Endothelial cell (in vitro differentiated cells): ENCODE measurements around the gene SPACA9. TPM values are rescaled to one million over a fixed set of nuclear protein-coding genes. Genes with fewer than 3 reads are reported as not detected.

Source experiments
- DNase-seq: peaks from one replicate; pipeline ENCODE4 v3.0.0; 2021; ENCODE audit warnings: low spot score
- H3K27ac Mint-ChIP-seq: one replicate; pipeline ENCODE4 v1.8.0; 2021; ENCODE audit warnings: mixed read lengths, inconsistent platforms; ENCODE audit not compliant: unreplicated experiment
- H3K27me3 Mint-ChIP-seq: one replicate; pipeline ENCODE4 v1.8.0; 2021; ENCODE audit warnings: mild to moderate bottlenecking, moderate library complexity, mixed read lengths, inconsistent platforms; ENCODE audit not compliant: unreplicated experiment
- H3K36me3 Mint-ChIP-seq: one replicate; pipeline ENCODE4 v1.8.0; 2021; ENCODE audit warnings: mild to moderate bottlenecking, low read depth, mixed read lengths, inconsistent platforms; ENCODE audit not compliant: unreplicated experiment
- H3K4me1 Mint-ChIP-seq: one replicate; pipeline ENCODE4 v1.8.0; 2021; ENCODE audit warnings: mild to moderate bottlenecking, mixed read lengths, inconsistent platforms; ENCODE audit not compliant: unreplicated experiment
- H3K4me3 Mint-ChIP-seq: one replicate; pipeline ENCODE4 v1.8.0; 2021; ENCODE audit warnings: mild to moderate bottlenecking, mixed read lengths, inconsistent platforms; ENCODE audit not compliant: unreplicated experiment
- H3K9me3 Mint-ChIP-seq: one replicate; pipeline ENCODE4 v1.8.0; 2021; ENCODE audit warnings: mixed read lengths, inconsistent platforms; ENCODE audit not compliant: unreplicated experiment
- CTCF ChIP-seq: fragments of 200-600 bp; sonication (generic); IDR thresholded peaks from one replicate; pipeline ENCODE4 v1.5.0; 2021; ENCODE audit warnings: antibody characterized with exemption; ENCODE audit not compliant: unreplicated experiment
- total RNA-seq: library from RNA; stranded (reverse); fragmentation: NEBNext Ultra II Directional; extraction: Animal tissue kit (Norgen Biotek cat#: 25700); gene quantifications from one replicate; pipeline ENCODE4 v1.2.1, GENCODE V29; 2021; ENCODE audit not compliant: unreplicated experiment

Gene SPACA9
- total RNA-seq, 1 donor from 2014 or later = 2.7 TPM

DNA sequence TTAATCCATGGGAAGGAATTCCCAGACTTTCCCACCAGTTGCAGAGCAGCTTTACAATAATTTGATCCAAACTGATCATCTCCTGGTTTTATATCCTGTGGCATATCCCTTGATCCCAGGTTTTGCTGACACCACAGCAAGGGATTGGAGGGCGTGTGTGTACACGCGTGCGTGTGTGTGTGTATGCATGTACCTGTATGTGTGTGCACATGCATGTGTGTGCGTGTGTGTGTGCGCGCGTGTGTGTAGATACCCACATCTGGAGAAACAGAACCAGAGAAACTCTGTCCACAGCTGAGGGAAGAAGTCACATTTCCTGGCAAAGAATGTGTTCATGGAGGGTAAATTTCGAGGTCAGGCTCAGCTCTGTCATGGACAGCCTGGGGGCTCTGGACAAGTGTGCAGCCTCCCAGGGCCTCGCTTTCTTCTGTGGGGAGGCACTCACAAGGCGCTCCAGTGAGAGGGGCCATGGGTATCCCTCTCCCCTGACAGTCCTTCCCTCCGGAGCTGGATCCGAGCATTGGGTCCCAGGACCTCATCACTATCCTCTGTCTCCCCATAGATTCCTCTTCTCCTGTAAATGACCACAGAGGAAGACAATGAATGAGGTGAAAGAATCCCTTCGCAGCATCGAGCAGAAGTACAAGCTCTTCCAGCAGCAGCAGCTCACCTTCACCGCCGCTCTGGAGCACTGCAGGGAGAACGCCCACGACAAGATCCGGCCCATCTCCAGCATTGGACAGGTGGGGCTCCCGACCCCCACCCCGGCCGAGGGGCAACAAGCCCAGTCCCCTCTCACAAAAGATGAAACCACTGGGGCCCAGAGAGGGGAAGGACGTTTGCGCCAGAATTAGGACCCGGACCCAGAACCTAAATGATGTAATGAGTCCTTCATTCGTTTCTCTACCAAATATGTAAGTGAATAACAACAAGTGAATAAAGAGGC is 4.9 kb downstream of the SPACA9 start:
- H3K27ac Mint-ChIP-seq = no peak overlapping the region

GRCh38 chr9:132885720-132886333 is 7.1 kb downstream of the SPACA9 start:
- no peak for TF ChIP-seq CTCF
- no peak for DNase-seq
- Mint-ChIP-seq H3K27ac (no peak overlapping the region), H3K27me3 (peaks cover 8% of the 10 kb centered on the region), H3K9me3 (no peaks in the 10 kb centered on the region), H3K4me1 (no peaks in the 10 kb centered on the region), H3K36me3 (no peaks in the 10 kb centered on the region), H3K4me3 (no peak overlapping the region)

More for the DNA sequence above, 4.9 kb downstream of the SPACA9 start:
- no peak for DNase-seq
- no peaks in the 10 kb centered on the region for H3K9me3 Mint-ChIP-seq
- H3K4me1 Mint-ChIP-seq = peaks cover 4% of the 10 kb centered on the region
- no peak overlapping the region for H3K4me3 Mint-ChIP-seq
- peaks cover 11% of the 10 kb centered on the region for H3K27me3 Mint-ChIP-seq
- no peak for TF ChIP-seq CTCF
- no peaks in the 10 kb centered on the region for H3K36me3 Mint-ChIP-seq

DNA sequence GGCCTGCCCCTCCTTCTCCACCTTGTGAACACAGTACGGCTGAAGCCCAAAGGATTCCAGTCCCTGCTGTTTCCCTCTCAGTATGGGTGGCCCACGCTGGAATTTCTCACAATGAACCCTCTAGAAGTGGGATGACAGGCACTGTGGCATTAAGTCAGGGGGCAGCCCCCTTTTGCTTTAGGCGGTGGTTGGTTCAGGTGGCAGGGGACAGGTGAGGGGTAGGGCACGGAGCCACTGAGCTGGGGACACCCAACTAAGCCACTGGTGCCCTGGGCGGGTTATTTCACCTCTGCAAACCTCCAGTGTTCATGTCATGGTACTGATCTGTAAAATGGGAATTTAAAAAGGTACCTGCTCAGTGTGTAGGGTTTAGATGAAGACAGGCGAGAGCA is 7.6 kb downstream of the SPACA9 start:
- Mint-ChIP-seq H3K9me3 (no peaks in the 10 kb centered on the region), H3K36me3 (no peaks in the 10 kb centered on the region), H3K27me3 (peaks cover 8% of the 10 kb centered on the region), H3K27ac (no peak overlapping the region), H3K4me3 (no peak overlapping the region), H3K4me1 (no peaks in the 10 kb centered on the region)
- TF ChIP-seq CTCF = no peak
- DNase-seq = no peak

GRCh38 chr9:132887181-132888120 is 8.8 kb downstream of the SPACA9 start:
- DNase-seq = no peak
- Mint-ChIP-seq H3K9me3 (no peaks in the 10 kb centered on the region), H3K4me3 (no peak overlapping the region), H3K4me1 (no peaks in the 10 kb centered on the region), H3K27ac (peak overlapping the region; percentile 52), H3K36me3 (peaks cover under 1% of the 10 kb centered on the region), H3K27me3 (peaks cover 8% of the 10 kb centered on the region)
- TF ChIP-seq CTCF = no peak
